Calu3 (cell line): ENCODE data around the gene LILRB3. TPM values are rescaled to one million over a fixed set of nuclear protein-coding genes. Genes with fewer than 3 reads are reported as not detected.
"Not testable (repeated sequence)": the region's sequence is repeated elsewhere in the genome, so short reads cannot be mapped to it uniquely, and the experiment has no call there.

Experiments used
- BruUV-seq: library from RNA; stranded (reverse); fragments of 400-500 nt; replicated peaks from 2 replicates; lab custom pipeline; 2021; lab: Mats Ljungman, UMichigan
- CTCF ChIA-PET: fragments of 300-600 bp; sonication (Branson Sonifier 250); formaldehyde crosslinking; loops from one replicate; lab custom pipeline; 2022; ENCODE audit warnings: antibody characterized with exemption; lab: Charles Lee
- DNase-seq: peaks from one replicate; pipeline ENCODE4 v3.0.0; 2022
- H3K27ac Mint-ChIP-seq: one replicate; pipeline ENCODE4 v1.8.0; 2022; ENCODE audit warnings: mixed read lengths; ENCODE audit not compliant: unreplicated experiment
- H3K27me3 Mint-ChIP-seq: one replicate; pipeline ENCODE4 v1.8.0; 2022; ENCODE audit warnings: mixed read lengths; ENCODE audit not compliant: unreplicated experiment
- H3K36me3 Mint-ChIP-seq: one replicate; pipeline ENCODE4 v1.8.0; 2022; ENCODE audit warnings: mild to moderate bottlenecking, moderate library complexity, mixed read lengths; ENCODE audit not compliant: insufficient read depth, unreplicated experiment
- H3K4me1 Mint-ChIP-seq: one replicate; pipeline ENCODE4 v1.8.0; 2022; ENCODE audit warnings: mild to moderate bottlenecking, low read depth, mixed read lengths; ENCODE audit not compliant: unreplicated experiment
- H3K4me3 Mint-ChIP-seq: one replicate; pipeline ENCODE4 v1.8.0; 2022; ENCODE audit warnings: mild to moderate bottlenecking, low read depth, moderate library complexity, mixed read lengths; ENCODE audit not compliant: unreplicated experiment
- H3K9me3 Mint-ChIP-seq: one replicate; pipeline ENCODE4 v1.8.0; 2022; ENCODE audit warnings: low read depth, mixed read lengths; ENCODE audit not compliant: unreplicated experiment
- intact Hi-C: fragments of 100-400 bp; cut with micrococcal nuclease; formaldehyde crosslinking; loops from one replicate; pipeline ENCODE4 v1.10.0; 2022; ENCODE audit not compliant: unreplicated experiment
- total RNA-seq: library from RNA; stranded (reverse); gene quantifications from 2 replicates; pipeline ENCODE4 v1.2.3, GENCODE V29; 2022
- TF ChIP-seq, protein P1 (sequence below): fragments of 200-600 bp; IDR thresholded peaks from one replicate; pipeline ENCODE4 v1.8.0; 2022; ENCODE audit warnings: antibody characterized with exemption; ENCODE audit not compliant: unreplicated experiment

The LILRB3 gene
- total RNA-seq, 1 experiment from 2014 or later = not detected

DNA sequence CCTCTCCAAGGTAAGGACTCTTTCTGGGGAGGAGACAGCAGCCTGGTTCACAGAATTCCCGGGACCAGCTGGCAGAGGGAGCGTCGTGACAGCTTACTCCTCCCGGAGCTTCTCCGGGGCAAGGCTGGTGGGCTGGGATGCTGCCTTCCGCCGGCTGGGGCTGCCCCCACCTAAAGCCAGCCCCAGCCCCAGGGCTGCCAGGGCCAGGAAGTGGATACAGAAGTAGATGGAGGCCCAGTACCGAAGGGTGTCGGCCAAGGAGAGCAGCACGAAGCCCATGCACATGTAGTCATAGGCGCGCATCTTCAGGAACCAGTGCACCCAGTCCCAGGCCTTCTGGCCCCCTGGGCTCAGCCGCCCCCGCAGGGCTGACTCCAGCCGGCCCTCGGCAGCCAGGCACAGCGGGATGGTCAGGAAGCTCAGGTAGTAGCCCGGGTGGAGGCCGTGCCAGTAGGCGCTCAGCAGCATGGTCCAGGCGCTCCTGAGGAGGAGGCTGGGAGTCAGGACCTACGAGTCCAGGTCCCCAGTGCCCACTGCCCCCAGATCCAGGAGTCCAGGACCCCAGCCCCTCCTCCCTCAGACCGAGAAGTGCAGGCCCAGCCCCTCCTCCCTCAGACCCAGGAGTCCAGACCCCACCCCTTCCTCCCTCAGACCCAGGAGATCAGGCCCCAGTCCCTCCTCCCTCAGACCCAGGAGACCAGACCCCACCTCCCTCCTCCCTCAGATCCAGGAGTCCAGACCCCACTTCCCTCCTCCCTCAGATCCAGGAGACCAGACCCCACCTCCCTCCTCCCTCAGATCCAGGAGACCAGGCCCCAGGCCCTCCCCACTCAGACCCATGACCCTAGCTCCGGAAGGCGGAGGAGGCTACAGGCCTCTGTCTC, 48.6 kb downstream of the LILRB3 start:
- DNase-seq = no peak
- Mint-ChIP-seq H3K4me1 (no peaks in the 10 kb centered on the region), H3K36me3 (peaks cover 80% of the 10 kb centered on the region), H3K9me3 (no peaks in the 10 kb centered on the region), H3K4me3 (peak overlapping the region; percentile 26), H3K27me3 (no peaks in the 10 kb centered on the region), H3K27ac (peak overlapping the region; percentile 95)
- no TSS peak for BruUV-seq
- TF ChIP-seq, protein P1, sequence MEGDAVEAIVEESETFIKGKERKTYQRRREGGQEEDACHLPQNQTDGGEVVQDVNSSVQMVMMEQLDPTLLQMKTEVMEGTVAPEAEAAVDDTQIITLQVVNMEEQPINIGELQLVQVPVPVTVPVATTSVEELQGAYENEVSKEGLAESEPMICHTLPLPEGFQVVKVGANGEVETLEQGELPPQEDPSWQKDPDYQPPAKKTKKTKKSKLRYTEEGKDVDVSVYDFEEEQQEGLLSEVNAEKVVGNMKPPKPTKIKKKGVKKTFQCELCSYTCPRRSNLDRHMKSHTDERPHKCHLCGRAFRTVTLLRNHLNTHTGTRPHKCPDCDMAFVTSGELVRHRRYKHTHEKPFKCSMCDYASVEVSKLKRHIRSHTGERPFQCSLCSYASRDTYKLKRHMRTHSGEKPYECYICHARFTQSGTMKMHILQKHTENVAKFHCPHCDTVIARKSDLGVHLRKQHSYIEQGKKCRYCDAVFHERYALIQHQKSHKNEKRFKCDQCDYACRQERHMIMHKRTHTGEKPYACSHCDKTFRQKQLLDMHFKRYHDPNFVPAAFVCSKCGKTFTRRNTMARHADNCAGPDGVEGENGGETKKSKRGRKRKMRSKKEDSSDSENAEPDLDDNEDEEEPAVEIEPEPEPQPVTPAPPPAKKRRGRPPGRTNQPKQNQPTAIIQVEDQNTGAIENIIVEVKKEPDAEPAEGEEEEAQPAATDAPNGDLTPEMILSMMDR = no peak
- CTCF ChIA-PET = interaction anchor here (1.4 to 3.5 kb wide), 4 partner anchors 14 to 91 kb away, joined by 6 to 35 read pairs (median 9); partner anchors contain the start of genes LENG1, MBOAT7, RPS9 and TSEN34
- intact Hi-C loops = loop anchor here (1.0 kb wide), 1 partner anchor 57 kb away; no protein-coding TSS in a partner anchor

DNA sequence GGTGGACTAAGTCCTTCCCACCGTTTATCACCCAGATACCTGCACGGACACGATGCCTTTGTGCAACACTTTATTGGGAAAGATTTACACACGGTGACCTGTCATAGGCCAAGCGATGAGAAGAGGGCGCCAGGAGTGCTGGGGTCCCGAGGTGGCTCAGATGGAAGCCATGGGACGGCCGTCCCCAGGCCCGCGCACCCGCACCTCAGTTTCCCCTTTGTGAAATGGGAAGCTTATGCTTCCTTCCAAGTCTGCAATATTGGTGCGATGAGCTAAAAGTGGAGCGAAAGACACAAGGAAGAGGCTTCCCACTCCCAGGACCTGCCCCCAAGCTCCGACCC, 49.5 kb downstream of the LILRB3 start:
- Mint-ChIP-seq H3K9me3 (no peaks in the 10 kb centered on the region), H3K36me3 (peaks cover 78% of the 10 kb centered on the region), H3K27me3 (no peaks in the 10 kb centered on the region), H3K4me3 (peak overlapping the region; percentile 95), H3K27ac (peak overlapping the region; percentile 95), H3K4me1 (no peaks in the 10 kb centered on the region)
- BruUV-seq = TSS peak; percentile 23
- no peak for DNase-seq
- intact Hi-C loops = loop anchor here (1.0 kb wide), 1 partner anchor 58 kb away; no protein-coding TSS in a partner anchor
- TF ChIP-seq, protein P1 = no peak
- CTCF ChIA-PET = interaction anchor here (0.6 to 3.5 kb wide), 10 partner anchors 13 to 203 kb away, joined by 3 to 35 read pairs (median 6); partner anchors contain the start of genes LENG1, MBOAT7, RPS9 and TSEN34

DNA sequence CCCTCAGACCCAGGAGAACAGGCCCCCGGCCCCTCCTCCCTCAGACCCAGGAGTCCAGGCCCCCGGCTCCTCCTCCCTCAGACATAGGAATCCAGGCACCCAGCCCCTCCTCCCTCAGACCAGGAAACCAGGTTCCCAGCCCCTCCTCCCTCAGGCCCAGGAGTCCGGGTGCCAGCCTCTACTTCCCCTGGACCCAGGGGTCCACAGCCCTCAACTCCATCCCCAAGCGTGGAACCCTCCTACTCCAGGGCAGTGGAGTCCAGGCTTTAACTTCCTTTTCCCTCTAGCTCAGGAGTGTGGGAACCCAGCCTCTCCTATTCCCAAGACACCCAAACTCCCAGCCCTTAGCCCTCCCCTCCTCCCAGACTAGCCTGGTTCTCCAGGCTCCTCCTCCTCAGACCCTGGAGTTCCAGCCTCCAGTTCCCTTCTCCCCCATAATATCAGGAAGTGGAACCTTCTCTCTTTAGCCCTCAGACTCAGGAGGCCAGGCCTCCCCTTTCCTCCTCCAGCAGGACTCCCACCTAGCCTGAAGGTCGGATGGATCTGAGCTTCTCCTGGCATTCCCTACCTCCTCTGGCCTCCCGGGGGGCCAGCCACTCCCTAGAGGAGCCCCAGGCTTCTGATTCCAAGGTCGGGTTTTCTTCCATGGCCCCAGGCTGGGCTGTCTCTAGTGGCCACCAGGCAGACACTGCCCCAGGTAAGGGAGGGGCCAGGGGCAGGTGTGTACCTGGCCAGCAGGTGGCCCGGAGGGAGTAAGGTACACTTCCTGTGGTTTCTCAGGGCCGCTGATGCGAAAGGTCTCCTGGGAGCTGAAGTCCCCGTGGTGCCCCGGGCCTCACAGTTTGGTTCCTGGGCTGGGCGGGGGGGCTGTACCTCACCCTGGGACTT, 50.1 kb downstream of the LILRB3 start, which contains the start of gene TMC4:
TSS of gene TMC4 (minus strand) at position 690 of the 888 bp plus-strand sequence. CDS start at position 647, 43 bp downstream.
- no TSS peak for BruUV-seq
- H3K36me3 Mint-ChIP-seq = peaks cover 78% of the 10 kb centered on the region
- H3K4me3 Mint-ChIP-seq = peak within 1 kb of the TSS; percentile 95
- peak within 1 kb of the TSS; percentile 95 for H3K27ac Mint-ChIP-seq
- H3K4me1 Mint-ChIP-seq = no peaks in the 10 kb centered on the region
- H3K9me3 Mint-ChIP-seq = no peaks in the 10 kb centered on the region
- TF ChIP-seq, protein P1 = peak; percentile 83
- CTCF ChIA-PET = interaction anchor here (0.6 to 3.5 kb wide), 11 partner anchors 10 to 204 kb away, joined by 3 to 35 read pairs (median 6); partner anchors contain the start of genes LENG1, MBOAT7, RPS9 and TSEN34
- no peaks in the 10 kb centered on the region for H3K27me3 Mint-ChIP-seq
- peak; percentile 95 for DNase-seq
- intact Hi-C loops = loop anchor here (1.0 kb wide), 1 partner anchor 59 kb away; no protein-coding TSS in a partner anchor

DNA sequence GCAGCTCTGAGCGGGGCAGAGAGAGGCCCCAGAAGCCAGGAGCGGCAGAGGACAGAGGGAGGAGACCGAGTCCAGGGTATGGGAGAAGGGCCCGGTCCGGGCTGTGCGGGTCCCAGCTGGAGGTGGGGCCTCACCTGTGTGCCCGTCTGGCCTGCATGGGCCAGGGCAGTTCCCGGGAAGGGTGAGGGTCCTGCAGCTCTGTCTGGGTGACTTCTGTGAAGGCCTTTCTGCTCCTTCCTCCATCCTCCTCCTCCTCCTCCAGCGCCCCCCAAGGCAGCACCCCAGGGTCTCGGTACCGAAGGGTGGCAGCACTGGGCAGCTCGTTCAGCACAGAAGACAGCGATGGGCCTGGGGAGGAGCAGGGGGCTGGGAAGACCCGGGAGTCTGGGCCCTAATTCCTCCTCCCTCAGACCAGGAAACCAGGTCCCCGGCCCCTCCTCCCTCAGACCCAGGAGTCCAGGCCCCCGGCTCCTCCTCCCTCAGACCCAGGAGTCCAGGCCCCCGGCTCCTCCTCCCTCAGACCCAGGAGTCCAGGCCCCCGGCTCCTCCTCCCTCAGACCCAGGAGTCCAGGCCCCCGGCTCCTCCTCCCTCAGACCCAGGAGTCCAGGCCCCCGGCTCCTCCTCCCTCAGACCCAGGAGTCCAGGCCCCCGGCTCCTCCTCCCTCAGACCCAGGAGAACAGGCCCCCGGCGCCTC, 50.9 kb downstream of the LILRB3 start:
- H3K27ac Mint-ChIP-seq = peak overlapping the region; percentile 95
- H3K27me3 Mint-ChIP-seq, BruUV-seq, intact Hi-C loops, H3K9me3 Mint-ChIP-seq, H3K4me1 Mint-ChIP-seq: not testable (repeated sequence)
- peak overlapping the region; percentile 95 for H3K4me3 Mint-ChIP-seq
- DNase-seq = peak; percentile 37
- CTCF ChIA-PET = interaction anchor here (3.5 kb wide), 1 partner anchor 17 kb away, joined by 35 read pairs; the partner anchor contains the start of genes MBOAT7 and TSEN34
- H3K36me3 Mint-ChIP-seq = peaks cover 79% of the 10 kb centered on the region
